ENCODE data around the gene MED12L. TPM values are rescaled to one million over a fixed set of nuclear protein-coding genes. Genes with fewer than 3 reads are reported as not detected.

MED12L gene
- total RNA-seq, 2 experiments from 2014 or later = 1.5 to 1.8 TPM

- CTCF ChIA-PET = interaction anchor here (0.6 kb wide), 1 partner anchor 11 kb away, joined by 4 read pairs; no protein-coding TSS in a partner anchor
- POLR2A ChIA-PET = no interaction called here
These were observed 348.9 kb downstream of the MED12L start for GRCh38 chr3:151434151-151434890.

- ChIA-PET POLR2A (no interaction called here), CTCF (interaction anchor here (1.3 kb wide), 1 partner anchor 12 kb away, joined by 3 read pairs; no protein-coding TSS in a partner anchor)
These were observed 351.4 kb downstream of the MED12L start for GRCh38 chr3:151436675-151437446.

DNA sequence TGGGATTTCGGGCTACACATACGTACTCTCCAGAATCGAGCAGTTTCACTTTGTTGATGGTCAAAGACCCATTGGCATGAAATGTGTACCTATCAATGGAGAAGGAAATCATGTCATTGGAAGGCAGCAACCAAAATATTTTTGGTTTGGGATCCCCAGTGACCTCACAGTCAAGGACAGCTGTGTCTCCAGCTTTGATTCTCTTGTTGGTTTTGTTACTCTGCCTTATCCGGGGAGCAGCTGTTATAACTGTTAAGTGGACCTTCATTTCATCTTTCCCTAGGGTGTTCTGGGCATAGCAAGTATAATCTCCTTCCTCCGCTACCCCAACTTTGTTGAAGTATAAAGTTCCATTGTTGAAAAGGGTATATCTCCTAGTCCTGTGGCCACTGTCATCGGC is 352.4 kb downstream of the MED12L start:
- ChIA-PET CTCF (interaction anchor here (1.3 kb wide), 1 partner anchor 11 kb away, joined by 3 read pairs; no protein-coding TSS in a partner anchor), POLR2A (no interaction called here)

GRCh38 chr3:151439652-151440125 is 354.2 kb downstream of the MED12L start:
- ChIA-PET CTCF (interaction anchor here (0.8 to 1.4 kb wide), 3 partner anchors 9 to 479 kb away, joined by 3 read pairs; no protein-coding TSS in a partner anchor), POLR2A (no interaction called here)

DNA sequence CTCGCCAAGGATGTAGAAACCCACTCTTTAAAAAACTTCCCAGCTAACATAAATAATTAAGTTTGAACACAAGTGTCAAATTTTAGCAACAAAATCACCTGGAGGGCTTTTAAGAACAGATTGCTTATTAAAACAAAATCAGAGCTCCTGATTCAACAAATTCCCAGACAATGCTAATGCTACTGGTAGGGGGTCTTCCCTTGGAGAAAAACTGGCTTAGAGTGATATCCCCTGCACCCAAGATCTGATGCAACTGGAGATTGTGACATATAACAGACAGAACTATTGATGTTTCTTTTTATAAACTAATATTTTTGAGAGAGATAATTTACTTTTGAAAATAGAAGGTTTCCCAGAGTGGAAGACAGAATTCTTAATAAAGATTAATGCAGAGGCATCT is 355.5 kb downstream of the MED12L start:
- POLR2A ChIA-PET = interaction anchor here (0.5 kb wide), 1 partner anchor 157 kb away, joined by 3 read pairs; no protein-coding TSS in a partner anchor
- CTCF ChIA-PET = interaction anchor here (0.6 kb wide), 1 partner anchor 1081 kb away, joined by 3 read pairs; no protein-coding TSS in a partner anchor

- CTCF ChIA-PET = no interaction called here
- POLR2A ChIA-PET = no interaction called here
These were observed 358.1 kb downstream of the MED12L start for GRCh38 chr3:151443583-151443982.

DNA sequence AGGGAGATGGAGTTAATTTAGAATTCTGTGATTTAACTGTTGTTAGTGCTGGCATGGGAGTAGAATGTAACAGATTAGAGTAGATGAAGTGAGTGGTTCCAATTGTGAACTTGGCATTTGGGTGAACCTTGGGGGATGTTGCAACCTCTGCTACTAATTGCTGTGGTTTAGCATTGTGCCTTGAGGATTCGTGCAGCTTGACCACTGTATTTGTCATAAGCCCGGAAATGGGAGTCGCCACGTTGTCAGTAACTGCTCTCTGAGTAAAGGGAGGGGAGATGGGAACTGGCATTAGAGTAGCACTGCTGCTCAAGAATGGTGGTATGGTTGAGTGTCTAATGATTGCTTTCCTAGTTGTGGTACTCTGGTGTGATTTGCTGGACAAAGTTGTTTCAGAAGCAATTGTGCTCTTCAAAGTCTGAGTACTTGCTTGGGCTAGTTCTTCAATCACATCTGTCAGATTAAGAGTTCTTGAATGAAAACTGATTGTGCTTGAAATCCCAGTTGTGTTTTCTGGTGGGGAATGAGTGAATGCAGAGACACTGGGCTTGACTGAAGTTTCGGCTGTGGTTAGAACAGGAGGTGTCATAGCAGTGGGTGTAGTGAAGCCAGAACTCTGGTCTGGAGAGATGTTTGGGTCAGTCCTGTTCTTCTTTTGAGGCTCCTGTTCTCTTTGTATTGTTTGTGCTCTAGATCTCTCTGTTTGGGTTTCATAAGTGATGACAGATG is 360.0 kb downstream of the MED12L start:
- ChIA-PET CTCF (no interaction called here), POLR2A (no interaction called here)

DNA sequence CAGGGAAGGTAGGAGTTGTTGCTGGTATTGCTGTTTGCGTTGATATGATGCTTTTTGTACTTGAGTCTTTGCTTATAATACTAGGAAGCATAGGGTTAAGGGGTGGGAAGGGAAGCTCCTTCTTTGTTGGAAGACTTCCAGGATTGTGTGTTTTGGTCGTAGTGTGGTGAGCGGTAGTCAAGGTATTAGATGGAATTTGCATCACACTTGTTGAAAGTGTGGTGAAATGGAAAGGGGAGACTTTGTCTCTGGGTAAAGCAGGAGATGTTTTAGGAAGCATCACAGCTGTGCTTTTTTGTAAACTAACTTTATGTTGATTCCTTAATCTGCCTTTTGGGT is 360.5 kb downstream of the MED12L start:
- ChIA-PET CTCF (no interaction called here), POLR2A (no interaction called here)

- POLR2A ChIA-PET = no interaction called here
- CTCF ChIA-PET = no interaction called here
These were observed 366.9 kb downstream of the MED12L start for GRCh38 chr3:151452368-151452767.

- POLR2A ChIA-PET = no interaction called here
These were observed 367.4 kb downstream of the MED12L start for GRCh38 chr3:151452841-151453240.

DNA sequence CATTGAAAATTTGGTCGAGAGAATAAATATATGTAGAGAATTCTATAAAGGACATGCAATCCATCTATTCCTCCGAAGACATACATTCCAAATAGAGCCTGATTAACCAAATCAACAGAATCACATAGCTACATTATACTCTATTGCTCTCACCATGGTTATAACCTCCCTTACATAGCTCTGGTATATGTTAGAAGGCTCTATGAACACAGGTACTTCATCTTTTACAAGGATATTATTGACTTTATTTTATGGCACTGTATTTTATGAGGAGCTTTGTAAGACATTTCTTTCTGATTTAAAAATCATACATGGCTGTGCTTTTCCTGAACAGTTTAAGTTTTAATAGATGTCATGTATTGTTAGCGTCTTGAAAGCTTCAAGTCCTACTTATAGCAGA is 370.6 kb downstream of the MED12L start:
- POLR2A ChIA-PET = no interaction called here
- CTCF ChIA-PET = no interaction called here

More at GRCh38 chr3:151452841-151453240, 367.4 kb downstream of the MED12L start:
- CTCF ChIA-PET = no interaction called here

DNA sequence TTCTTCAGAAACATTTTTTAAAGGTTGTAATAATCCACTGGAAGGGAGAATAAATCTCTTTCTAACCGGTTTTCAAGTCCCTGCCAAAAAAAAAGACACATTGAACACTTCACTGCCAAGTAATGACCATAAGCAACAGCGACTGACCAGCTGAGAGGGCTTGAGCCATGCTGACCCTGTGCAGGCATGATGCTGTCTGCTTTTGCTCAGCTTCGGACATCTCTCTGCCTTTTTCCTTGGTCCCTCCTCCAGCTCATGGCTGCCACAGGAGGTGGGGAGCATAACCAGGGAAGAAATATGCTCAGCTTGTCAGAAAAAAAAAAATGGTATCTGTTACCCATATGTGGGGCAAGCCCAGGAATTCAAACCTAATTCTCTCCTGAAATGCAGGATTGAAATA is 373.9 kb downstream of the MED12L start:
- CTCF ChIA-PET = interaction anchor here (1.4 kb wide), 1 partner anchor 10 kb away, joined by 4 read pairs; no protein-coding TSS in a partner anchor
- POLR2A ChIA-PET = no interaction called here

DNA sequence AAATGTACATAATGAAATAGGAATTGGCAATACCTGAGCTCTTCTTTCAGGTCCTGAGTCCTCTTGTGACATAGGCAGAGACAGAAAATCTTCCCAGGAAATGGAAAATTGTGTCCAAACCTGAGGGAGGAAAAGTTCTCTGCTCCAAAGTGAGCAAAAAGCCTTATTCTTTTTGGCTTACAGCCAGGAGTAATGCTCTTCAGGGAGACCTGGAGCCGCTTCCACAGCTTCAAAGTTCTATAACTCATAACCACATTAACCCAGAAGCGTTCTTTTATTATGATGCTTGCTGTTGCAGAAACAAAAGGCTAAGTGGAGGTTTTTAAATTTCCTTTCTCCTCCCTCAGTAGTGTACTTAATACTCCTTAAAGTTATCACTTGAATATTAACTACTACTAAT is 374.8 kb downstream of the MED12L start:
- ChIA-PET CTCF (interaction anchor here (1.4 kb wide), 1 partner anchor 9 kb away, joined by 4 read pairs; no protein-coding TSS in a partner anchor), POLR2A (no interaction called here)

DNA sequence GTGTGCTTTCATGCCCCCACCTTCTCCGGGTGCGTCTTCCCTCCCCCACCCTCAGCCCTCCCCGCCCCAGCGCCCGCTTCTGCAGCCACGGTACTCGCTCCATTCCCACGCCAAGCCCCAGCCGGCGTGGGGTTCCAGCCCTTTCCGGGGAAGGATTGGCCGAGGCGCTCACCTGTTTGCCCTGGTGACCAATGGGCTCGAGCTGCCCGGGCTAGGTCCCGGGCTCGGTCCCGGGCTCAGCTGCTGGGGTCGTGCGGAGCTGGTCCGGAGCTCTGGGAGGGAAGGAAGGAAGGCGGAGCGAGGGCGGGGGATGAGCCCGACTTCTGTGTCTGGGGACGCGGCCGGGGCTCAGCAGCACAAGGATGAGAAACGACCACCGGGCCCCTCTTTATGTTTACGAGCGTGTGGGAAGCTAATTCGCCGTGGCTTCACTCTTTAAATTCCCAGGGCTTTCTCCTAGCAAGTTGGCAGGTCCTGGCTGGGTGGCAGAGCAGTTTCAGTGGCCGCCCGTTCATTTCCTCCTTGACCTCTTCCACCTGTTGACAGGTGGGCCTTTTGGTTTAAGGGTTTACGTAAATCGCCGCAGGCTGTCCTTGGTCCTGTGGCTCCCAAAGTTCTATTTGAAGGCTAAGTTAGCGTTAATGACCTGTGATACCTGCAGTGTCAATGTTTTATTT is 375.4 kb downstream of the MED12L start, which contains the start of gene IGSF10:
Gene IGSF10, minus strand, starts transcription at position 288 of the 677 bp plus-strand sequence. CDS start 2,352 bp downstream, outside the sequence.
- ChIA-PET CTCF (interaction anchor here (1.4 kb wide), 1 partner anchor 8 kb away, joined by 4 read pairs; no protein-coding TSS in a partner anchor), POLR2A (no interaction called here)

GRCh38 chr3:151462278-151462780 is 376.9 kb downstream of the MED12L start:
- ChIA-PET CTCF (no interaction called here), POLR2A (no interaction called here)

- CTCF ChIA-PET = no interaction called here
- POLR2A ChIA-PET = no interaction called here
These were observed 377.5 kb downstream of the MED12L start for GRCh38 chr3:151462991-151463390.

- ChIA-PET CTCF (no interaction called here), POLR2A (no interaction called here)
These were observed 381.6 kb downstream of the MED12L start for GRCh38 chr3:151467069-151467468.

DNA sequence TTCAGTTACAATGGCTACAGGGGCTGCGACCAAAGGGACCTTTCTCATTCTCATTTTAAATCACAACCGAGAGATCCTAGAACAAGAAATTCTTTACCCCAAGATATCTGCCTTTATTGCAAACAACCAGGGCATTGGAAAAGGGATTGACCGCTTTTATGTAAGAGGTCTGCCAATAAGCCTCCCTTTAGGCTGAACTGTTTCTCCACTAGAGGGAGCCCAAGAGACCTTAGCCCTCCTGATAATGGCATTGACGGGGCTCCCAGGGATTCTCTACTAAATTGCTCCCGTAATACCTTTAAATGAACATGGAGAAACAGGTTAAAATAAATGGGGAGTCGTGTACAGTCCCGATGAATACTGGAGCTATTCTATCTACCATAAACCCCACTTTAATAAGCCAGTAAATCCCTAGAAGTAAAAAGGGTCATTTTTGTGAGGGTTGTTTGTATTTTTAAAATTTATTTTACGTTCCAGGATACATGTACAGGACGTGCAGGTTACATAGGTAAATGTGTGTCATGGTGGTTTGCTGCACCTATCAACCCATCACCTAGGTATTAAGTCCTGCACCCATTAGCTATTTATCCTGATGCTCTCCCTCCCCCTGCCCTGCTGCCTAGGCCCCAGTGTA is 382.9 kb downstream of the MED12L start:
- POLR2A ChIA-PET = no interaction called here
- CTCF ChIA-PET = interaction anchor here (0.6 to 1.4 kb wide), 9 partner anchors 8 to 450 kb away, joined by 3 to 5 read pairs (median 3); no protein-coding TSS in a partner anchor

All from activated CD8-positive, alpha-beta memory T cell treated with anti-CD3 and anti-CD28 coated beads for 36 hours (primary cell).